D341Med (cell line): Measurements from ENCODE around the gene NUDT6.

Source experiments
- DNase-seq: peaks from one replicate; pipeline ENCODE4 v3.0.0; 2012; ENCODE audit warnings: low spot score

NUDT6 gene

DNA sequence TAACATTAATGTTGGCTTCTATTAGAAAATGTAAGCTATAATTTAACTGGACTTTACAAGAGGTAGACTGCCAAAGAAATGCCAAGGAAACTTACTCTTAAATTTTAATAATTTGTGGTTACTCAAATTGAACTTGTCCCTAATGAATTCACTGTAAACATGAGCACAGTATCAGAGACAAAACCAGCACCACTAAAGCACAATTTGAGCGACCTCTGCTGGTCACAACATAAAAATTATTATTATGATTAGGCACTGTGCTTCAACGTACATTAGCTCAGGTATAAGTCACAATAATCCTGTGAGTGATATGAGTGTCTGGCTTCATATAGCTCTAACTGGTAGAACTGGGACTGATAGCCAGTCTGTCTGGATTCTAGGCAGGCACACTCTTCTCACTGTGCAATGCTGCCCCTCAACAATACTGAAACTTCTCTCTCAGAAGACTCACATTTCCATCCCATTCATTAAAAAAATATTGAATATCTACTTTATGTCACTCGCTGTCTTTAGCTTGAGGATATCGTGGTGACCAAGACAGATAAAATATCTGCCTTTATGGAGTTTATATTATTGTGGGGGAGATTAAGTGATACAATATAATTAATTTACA lies 8.0 kb downstream of the NUDT6 start:
- peak; percentile 39 for DNase-seq

DNA sequence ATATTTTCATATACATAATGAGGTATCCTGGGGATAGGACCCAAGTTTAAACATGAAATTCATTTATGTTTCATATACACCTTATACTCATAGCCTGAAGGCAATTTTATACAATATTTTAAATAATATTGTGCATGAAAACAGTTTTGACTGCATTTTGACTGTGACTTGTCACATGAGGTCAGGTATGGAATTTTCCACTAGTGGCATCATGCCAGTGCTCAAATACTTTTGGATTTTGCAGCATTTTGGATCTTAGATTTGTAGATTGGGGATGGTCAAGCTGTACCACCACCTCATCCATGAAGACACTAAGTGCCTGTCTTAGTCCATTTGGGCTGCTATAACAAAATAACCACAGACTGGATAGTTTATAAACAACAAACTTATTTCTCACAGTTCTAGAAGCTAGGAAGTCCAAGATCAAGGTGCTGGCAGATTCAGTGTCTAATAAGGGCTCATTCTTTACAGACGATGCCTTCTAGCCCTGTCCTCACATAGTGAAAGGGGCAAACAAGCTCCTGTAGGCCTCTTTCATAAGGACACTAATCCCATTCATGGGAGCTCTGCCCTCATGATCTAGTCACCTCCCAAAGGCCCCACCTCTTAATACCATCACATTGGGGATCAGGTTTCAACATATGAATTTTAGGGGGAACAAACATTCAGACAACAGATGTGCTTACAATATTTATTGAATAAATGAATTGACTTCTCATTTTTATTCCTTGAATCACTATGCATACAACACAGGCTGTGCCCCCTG lies 9.4 kb downstream of the NUDT6 start:
- no peak for DNase-seq

GRCh38 chr4:122911588-122911987 lies 10.8 kb downstream of the NUDT6 start:
- DNase-seq = no peak

GRCh38 chr4:122909683-122910082 lies 12.7 kb downstream of the NUDT6 start:
- no peak for DNase-seq

DNA sequence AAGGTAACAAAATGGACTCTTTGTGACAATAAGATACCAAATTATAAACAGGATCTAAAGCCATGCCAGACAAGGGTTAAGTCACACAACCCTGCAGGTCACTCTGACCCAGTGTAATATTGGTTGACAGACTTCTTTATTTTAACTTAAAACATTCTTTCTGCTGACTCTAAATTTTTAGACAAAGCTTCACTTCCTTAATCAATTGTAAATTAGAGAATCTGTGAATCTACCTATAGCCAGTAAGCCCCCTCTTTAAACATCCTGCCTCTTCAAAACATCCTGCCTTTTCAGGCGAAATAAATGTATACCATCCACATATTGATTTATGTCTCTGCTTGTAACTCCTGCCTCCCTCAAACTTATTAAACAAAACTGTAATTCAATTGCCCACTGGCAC lies 14.2 kb downstream of the NUDT6 start:
- DNase-seq = no peak

DNA sequence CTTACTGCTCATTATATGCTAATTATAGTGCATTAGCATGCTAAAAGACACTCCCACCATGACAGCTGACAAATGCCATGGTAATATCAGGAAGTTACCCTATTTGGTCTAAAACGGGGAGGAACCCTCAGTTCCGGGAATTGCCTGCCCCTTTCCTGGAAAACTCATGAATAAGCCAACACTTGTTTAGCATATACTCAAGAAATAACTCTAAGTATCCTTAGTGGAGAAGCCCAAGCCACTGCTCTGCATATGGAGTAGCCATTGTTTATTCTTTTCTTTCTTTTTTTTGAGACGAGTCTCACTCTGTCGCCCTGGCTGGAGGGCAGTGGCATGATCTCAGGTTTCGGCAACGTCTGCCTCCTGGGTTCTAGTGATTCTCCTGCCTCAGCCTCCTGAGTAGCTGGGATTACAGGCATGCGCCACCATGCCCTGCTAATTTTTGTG lies 15.5 kb downstream of the NUDT6 start:
- no peak for DNase-seq

GRCh38 chr4:122903766-122904288 lies 18.6 kb downstream of the NUDT6 start:
- no peak for DNase-seq

DNA sequence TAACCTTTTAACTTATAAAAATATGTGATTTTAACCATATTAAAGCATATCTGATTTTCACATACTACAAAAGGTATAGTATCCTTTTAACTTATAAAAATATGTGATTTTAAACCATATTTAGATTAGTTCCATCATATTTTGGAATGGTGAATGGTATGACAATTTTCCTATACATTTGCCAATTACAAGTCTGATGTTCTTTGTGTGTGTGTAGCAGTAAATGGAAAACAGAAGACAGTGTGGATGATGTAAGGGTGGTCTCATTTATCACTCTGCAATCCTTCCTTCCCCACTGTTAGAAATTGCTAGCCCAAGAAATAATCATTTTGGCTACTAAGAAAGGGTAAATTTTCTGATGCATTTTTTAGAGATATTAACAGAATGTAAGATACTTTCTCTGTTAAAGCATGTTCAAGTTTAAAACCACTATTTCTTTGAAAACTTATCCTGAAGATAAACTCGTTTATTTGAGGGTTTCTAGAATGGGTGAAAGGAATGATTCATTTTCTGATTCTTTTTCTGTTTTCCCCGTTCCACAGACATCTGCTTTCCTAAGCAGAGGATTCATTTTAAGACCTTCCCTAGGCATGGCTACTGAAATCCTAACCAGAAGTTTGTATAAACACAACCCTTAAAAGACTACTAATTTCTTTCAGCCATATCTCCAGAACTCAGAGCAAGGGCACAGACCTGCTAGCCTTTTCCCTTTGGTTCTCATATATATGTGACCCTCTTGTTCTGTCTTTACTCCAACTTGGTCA lies 21.0 kb downstream of the NUDT6 start:
- DNase-seq = no peak

DNA sequence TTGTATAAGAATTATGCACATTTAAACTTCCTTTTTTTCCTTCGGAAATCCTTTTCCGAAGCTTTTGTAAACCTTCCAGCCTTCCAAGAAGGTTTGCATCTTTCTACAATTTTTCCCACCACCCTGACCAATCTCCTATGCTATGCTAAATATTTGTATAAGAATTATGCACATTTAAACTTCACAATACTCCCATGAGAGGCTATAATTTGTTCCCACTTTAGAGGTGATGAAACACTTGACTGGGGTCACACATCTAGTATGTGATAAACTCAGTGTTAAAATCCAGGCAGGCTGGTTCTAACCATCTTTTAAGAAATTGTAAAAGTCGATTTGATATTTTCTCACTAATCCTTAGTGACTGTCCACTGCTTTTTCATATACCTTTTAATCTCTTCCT lies 22.1 kb downstream of the NUDT6 start:
- no peak for DNase-seq

DNA sequence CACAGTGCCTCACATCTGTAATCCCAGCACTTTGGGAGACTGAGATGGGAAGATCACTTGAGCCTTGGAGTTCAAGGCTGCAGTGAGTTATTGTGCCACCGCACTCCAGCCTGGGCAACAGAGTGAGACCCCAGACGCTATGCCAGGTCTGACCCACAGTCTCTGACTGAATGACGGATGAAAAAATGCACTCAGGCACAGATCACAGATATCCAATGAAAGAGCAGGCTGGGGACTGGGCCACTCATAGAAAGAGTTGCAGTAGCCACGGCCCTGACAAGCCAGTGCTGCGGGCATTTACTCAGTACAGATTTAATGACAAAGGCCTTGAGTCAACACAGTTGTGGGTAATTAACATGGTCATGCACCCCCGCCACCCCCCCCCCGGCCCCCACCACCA lies 22.7 kb downstream of the NUDT6 start:
- DNase-seq = no peak

DNA sequence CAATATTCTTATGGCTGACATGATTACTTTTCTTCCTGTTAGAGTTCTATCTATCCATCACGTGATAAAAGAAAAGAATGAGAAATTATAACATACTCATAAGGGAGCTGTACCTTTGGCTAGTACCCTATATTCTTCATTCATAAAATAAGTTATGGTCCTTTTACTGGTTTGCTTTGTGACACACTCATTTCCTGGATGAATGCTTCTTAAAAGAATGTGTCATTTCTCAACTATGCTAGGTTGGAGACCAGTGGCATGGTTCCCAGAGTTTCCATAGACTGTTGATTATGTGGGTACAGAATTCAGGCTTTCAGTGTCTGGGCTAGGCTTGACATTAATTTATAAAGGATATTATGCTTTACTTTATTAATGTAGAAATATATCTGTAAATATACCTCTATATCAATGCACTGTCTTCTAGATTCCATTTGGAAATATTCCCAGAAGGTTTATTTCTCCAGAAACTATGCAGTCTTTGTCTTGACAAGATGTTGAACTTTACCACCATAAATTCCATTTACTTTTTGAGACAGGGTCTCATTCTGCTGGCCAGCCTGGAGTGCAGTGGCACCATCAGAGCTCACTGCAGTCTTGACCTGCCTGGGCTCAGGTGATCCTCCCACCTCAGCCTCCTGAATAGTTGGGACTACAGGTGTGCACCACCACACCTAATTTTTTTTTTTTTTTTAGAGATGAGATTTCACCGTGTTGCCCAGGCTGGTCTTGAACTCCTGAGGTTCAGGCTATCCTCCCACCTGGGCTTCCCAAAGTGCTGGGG lies 23.8 kb downstream of the NUDT6 start:
- no peak for DNase-seq

GRCh38 chr4:122896270-122896669 lies 26.1 kb downstream of the NUDT6 start:
- DNase-seq = no peak

- no peak for DNase-seq
Observed at GRCh38 chr4:122895336-122895995, 26.9 kb downstream of the NUDT6 start.

- no peak for DNase-seq
Observed at GRCh38 chr4:122894827-122895226, 27.6 kb downstream of the NUDT6 start.

DNA sequence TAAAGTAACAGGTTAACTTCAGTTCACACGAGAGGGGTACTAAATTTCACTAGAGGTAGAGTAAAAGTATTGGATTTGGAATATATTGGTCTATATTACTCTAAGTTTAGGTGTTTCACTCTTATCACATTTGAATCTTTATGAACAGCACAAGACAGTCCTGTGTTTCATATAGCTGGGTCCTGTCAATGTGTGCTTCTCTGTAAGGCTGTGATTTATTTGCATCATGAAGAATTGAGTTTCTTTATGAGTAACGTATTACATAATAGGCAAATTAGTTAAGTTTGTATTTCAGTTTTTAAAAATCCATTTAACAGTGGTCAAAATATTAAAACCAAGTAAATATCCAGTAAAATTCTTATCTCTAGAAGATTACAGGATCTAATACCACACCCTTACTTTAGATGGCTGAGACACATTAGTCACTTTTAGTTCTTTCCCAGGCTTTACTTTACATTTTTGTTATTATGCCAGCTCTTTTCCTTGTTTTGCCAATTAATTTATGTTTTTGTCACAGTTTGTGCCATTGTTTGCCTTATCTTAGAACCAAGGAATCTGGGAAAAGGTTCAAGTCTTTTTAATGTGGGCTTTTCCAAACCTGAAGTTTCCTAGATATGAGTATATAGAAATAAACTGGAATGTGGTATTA lies 32.1 kb downstream of the NUDT6 start:
- DNase-seq = no peak

DNA sequence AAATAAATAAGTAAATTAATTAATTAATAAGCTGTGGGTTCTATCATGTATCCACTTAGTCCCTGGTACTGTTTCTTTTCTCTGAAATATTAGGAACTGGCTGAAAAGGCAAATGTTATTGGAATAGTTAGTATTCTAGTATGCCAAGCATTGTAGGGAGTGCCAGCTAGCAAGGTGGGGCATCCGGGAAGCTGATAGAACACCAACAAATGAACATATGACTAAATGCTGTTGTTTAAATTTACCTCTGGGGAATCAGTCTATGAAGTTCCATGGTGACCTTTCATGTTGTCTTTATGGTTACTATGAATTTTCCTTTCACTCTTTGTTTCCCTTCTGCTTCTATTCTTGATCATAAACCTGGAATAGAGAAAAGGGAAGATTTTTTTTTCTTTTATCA lies 32.7 kb downstream of the NUDT6 start:
- no peak for DNase-seq

GRCh38 chr4:122884499-122884898 lies 37.9 kb downstream of the NUDT6 start:
- no peak for DNase-seq

DNA sequence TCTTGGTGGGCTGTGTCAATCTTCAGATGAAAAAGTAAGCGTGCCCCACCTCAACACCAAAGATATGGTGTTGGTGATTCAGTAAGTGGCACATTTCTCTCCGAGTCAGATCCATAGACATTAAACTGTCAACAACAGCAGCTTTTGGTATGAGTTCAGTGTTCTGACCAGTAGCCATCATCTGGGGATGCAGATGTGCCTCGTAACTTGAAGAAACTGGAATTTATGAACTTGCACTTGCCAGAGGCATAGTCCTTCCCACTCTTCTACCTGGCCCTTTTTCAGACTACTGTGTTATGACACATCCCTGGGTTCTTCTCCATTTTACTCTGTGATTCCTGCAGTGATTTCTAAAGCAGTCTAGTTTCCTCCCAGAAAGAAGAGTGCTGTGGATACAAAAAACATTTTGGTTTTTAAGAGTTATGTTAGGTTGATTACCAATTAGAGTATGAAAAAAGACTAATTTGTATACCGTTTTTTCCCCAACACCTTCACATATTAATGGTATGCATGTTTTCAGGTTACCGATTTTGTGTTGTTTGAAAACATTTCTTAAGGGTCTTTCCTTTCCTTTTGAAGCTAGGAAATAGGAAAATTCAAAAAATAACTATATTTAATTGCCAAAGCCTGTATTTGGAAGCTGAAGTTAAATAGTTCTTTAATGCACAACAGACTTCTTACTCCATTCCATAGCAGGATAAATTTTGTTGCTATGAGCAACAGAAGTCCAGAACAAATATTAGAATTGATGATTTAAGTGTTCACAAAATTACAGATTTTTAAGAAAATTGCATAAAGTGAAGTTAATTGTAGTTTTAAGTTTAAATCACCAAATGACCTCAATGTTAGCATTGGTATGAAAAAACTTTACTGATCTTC lies 39.3 kb downstream of the NUDT6 start:
- no peak for DNase-seq

GRCh38 chr4:122879001-122879400 lies 43.4 kb downstream of the NUDT6 start:
- no peak for DNase-seq

GRCh38 chr4:122876456-122876855 lies 45.9 kb downstream of the NUDT6 start:
- DNase-seq = no peak
